Stimulated activated CD4-positive, alpha-beta T cell treated with anti-CD3 and anti-CD28 coated beads, Interleukin-1b, Interleukin-23, amount 100 ng/mL, for 24 hours (primary cell): ENCODE data around the gene POLR2B.
A peak's percentile ranks its signal among the peaks of the same experiment; 100 is the strongest.
"Not testable (repeated sequence)": the region's sequence is repeated elsewhere in the genome, so short reads cannot be mapped to it uniquely, and the experiment has no call there.

Source experiments
- DNase-seq, 4 experiments: peaks; one replicate each; pipeline ENCODE4 v3.0.0-alpha.2; 2020; ENCODE audit warnings: low read depth in 4 of 4, low spot score in 1 of 4

POLR2B gene

GRCh38 chr4:56986192-56986591 lies 7.5 kb downstream of the POLR2B start:
- DNase-seq: no peak

DNA sequence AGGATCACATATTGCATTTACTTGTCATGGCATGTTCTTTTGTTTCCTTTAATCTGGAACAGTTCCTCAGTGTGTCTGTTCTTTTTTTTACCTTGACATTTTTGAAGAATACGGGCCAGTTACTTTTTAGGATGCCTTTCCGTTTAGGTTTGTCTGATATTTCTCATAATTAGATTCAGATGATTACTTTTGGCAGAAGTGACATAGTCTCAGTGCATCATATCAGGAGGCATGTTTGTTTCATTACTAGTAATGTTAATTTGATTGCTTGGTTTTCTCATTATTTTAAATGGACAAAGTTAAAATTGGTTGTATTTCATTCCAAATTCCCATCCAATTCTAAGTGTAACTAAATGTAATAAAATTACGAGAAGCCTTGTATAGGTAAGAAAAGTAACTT lies 8.3 kb downstream of the POLR2B start:
- no peak for DNase-seq

- DNase-seq: no peak
Observed at GRCh38 chr4:56990109-56990905, 11.6 kb downstream of the POLR2B start.

- no peak for DNase-seq
Observed at GRCh38 chr4:56995525-56995924, 16.8 kb downstream of the POLR2B start.

DNA sequence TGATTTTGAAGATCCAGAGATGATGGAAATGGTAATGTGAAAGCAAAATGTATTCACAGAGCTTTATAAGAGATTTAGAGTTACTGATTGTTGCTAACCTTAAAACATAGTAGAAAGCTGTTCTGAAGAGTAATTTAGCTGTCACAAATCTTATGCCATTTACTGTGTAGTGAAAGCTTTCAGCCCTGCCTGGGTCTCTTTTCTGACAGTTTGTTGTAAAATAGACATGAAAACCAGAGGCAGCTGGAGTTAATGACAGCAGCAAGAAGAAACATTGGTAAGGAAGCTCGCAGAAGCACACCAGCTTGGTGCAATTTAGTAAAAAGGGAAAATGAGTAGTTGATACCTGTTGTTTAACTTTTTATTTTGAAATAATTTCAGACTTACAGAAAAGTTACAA lies 21.1 kb downstream of the POLR2B start:
- DNase-seq: no peak

GRCh38 chr4:57013543-57014120 lies 34.9 kb downstream of the POLR2B start:
- DNase-seq: no peak

DNA sequence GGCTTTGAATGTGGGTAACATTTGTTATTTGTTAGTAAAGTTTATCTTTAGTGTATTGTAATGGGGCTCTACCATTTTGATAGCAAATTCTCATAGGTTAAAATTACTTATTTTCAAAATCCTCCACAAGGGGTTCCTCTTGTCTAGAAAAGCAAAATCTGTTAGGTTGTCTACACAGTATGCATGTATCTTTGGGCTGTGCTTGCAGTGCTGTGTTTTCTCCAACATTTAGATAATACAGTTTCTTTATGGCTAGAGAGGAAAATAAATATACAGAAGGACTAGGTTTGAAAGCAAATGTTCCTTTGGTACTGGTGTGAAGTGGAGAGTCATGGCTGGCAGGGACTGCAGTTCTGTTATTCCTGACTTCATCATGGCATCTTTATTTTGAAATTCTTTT lies 40.3 kb downstream of the POLR2B start:
- no peak for DNase-seq

- DNase-seq: no peak
Observed at GRCh38 chr4:57020467-57021101, 41.9 kb downstream of the POLR2B start.

DNA sequence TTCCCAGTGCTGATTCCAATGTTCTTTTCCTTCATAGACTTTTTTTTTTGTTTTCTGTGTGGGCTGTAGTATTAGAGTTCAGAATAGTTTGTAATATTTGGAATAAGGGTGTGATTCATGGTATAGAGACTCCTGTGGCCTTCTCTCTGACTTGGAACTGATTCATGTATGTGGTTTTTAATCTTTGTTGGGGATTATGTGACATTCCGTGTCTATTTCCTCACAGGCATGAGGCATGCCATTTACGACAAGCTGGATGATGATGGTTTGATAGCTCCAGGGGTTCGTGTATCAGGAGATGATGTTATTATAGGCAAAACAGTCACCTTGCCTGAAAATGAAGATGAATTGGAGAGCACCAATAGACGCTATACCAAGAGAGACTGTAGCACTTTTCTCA lies 44.4 kb downstream of the POLR2B start:
- no peak for DNase-seq

DNA sequence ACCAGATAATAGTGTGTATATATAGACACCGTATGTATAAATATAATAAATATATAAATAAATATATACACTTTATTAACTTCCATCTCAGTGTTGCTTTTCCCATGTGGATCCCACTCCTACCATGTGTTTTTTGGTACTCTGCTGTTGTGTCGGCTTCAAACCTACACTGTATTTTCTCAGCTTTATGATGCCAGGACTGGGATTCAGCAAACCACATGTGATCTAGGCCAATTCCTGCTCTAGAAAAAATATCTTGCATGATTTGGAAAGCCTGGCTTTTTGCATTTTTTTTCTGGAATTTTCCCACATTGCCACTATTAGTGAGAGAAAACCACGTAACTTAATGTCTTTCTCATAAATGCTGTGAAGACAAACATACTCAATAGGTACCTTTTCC lies 55.8 kb downstream of the POLR2B start:
- no peak for DNase-seq

DNA sequence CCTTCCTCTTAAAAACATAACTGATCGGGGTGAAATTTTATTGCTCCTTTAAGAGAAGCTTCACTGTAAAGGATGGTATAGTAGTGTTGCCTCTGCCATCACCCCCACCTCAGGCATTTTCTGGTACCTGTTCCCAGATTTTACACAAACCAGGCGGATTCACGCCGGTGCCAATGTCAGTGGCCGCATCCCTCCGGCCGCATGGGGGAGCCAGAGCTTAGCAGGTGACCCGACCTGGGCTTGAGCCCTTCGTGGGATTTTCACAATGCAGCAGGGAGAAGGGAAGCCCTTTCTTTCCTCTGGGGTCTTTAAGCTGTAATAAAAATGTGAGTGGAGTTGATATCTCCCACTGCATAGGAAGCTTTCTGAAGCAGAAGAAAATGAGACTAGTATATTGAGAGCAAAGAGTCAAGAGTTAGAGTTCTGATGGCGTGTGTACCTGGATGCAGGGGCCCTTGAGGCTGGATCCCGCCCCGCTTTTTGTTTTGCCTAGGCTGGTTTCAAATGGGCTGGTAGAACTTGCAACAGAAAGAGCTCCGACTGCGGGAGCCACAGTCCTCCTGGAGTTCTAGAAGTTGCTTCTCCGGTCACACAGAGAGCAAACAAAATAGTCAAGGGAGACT lies 59.4 kb downstream of the POLR2B start:
- DNase-seq: peak in 1 of 4 experiments; percentile 14

DNA sequence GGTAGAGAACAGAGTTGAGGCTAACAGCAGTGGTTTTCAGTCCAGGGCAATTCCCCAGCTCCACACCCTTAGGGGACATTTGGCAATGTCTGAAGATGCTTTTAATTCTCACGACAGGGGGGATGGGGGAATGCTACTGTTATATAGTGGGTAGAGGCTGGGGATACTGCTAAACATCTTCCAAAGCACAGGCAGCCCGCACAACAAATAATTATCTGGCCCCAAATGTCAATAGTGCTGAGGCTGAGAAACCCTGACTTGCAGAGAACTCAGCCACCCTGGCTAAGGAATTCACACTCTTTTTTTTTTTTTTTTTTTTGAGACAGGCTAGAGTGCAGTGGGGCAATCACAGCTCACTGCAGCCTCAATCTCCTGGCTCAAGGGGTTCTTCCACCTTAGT lies 60.6 kb downstream of the POLR2B start:
- DNase-seq: no peak

GRCh38 chr4:57040510-57040909 lies 61.8 kb downstream of the POLR2B start:
- DNase-seq: no peak

DNA sequence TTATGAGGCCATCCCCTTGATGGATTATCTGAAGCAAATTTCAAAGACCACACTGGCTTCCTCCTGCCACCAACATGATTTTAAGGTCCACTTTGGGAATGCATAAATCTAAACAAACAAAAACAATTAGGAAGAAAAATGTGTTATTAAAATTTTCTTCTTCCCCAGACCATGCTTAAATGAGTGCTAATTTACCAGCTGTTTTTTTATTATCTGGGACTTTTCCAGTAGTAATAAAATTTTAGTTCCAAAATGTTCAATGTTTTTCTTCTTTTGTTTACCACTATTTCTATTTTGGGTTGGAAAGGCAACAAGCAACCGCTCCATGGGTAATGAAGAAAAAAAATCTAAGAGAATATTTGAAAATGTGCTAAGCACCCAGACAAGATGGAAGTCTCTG lies 62.3 kb downstream of the POLR2B start:
- DNase-seq: no peak

- DNase-seq: no peak
Observed at GRCh38 chr4:57042711-57043169, 64.0 kb downstream of the POLR2B start.

DNA sequence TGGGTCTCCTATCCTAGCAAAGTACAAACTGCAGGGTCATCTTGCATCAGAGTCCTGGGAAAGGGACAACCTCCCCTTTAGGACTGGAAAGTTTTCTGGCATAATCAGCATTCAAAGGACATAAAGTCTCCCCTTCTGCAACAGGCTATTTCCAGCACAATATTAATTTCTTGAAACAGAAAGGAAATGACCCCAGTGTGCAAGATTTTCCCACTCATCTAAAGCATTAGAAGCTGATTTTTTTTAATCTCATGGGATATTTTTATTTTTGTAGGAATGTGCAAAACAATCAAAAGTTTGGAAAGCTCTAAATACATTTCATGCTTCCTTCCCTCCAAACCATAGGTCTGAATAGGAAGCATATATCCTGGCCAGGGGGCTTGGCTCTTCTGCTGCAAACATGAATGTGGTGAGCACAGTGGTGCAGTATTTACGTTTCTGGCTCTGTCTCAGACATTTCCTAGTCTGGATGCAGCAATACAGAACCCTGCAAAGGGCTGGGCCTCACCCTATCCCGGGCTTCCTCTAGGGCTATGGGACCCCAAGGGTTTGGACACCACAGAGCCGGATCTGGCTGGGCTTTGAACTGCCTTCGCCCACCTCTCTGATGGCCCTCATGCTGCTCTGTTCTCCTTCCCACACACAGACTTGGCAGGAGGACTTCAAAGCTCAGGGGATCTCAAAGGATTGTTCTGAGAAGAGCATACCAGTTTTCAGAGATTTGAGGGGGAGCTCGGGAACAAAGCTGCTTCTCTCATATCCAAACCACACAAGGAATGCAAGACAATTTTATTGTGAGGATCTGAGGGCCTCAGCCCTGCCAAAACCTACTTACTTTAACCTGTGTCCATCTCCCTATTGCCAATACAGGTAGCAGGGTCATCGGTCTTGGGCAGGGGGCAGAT lies 64.9 kb downstream of the POLR2B start:
- no peak for DNase-seq

DNA sequence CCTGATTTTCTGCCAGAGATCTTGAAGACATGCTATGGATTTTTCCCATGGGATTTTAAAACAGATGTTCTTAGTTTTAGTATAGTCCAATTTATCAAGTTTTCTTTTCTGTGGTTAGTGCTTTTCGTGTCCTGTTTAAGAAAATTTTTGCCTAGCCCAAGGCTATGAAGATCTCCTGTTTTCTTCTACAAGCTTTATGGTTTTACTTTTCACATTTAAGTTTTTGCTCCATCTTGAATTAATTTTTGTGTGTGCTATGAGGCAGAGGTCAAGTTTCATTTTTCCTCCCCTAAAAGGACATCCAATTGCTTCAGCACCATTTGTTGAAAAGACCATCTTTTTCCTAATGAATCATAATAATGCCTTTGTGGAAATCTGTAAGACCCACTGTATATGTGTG lies 65.6 kb downstream of the POLR2B start:
- DNase-seq: no peak

- DNase-seq: no peak
Observed at GRCh38 chr4:57044996-57045395, 66.3 kb downstream of the POLR2B start.

- DNase-seq: not testable (repeated sequence)
Observed at GRCh38 chr4:57047046-57047445, 68.3 kb downstream of the POLR2B start.

DNA sequence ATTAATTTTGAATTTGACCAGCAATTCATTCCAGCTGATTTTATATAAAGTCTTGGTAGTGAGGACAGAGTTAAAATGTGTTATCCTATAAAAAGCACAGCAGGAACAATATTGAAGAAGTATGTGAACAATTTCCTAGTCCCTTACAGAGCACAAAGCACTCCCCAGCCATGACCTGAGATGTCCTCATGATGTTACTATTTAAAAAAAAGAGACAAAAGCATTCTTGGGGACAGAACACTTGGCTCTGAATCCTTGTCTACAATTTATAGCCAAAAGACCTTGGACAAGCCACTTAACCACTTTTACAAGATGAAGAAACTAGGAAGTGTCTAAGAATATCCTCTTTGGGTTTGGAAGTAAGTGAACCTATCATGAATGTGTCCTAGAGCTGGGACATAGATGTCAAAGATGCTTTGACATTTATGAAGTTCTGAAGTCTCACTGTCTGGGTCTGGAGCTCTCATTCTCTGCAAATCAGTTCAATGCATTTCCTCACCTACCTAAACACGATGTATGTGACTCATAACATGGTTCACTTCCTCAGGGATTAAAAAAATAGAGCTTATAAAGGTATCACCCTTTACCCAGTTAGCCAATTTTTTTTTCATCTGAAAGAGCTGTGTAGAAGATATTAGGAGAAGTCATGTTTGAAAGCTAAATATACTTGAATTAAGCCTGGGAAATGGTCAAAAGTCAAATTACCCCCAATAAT lies 70.1 kb downstream of the POLR2B start:
- DNase-seq: no peak
